ENCODE data around the gene YTHDF1.

- TF ChIP-seq CTCF (IDR thresholded peaks at IDR 0.05) (no peak), POLR2A (IDR thresholded peaks at IDR 0.05) (no peak)
These were observed 9.1 kb downstream of the YTHDF1 start for GRCh38 chr20:63206878-63207277.

All from vagina (tissue), 2 donors.